HepG2 (cell line): Measurements from ENCODE around the gene BST2. TPM values are rescaled to one million over a fixed set of nuclear protein-coding genes. Genes with fewer than 3 reads are reported as not detected.

Experiments used
- BCL6 ChIP-seq: IDR thresholded peaks from 2 replicates; pipeline ENCODE4 v1.6.1; 2016; ENCODE audit warnings: missing genetic modification reagents, missing compliant biosample characterization
- CEBPG ChIP-seq: IDR thresholded peaks from 2 replicates; pipeline ENCODE4 v1.6.1; 2016
- FOXO1 ChIP-seq: sonication (generic); formaldehyde crosslinking; IDR thresholded peaks from 2 replicates; pipeline ENCODE4 v1.4.0; 2020; ENCODE audit warnings: missing genetic modification reagents
- JARID2 ChIP-seq: sonication (generic); formaldehyde crosslinking; IDR thresholded peaks from 2 replicates; pipeline ENCODE4 v1.8.1; 2023; ENCODE audit warnings: missing genetic modification reagents, inconsistent platforms; ENCODE audit not compliant: insufficient replicate concordance
- KDM2A ChIP-seq: sonication (generic); formaldehyde crosslinking; IDR thresholded peaks from 2 replicates; pipeline ENCODE4 v1.4.0; 2020; ENCODE audit warnings: low read depth, missing genetic modification reagents, borderline replicate concordance
- NR1H2 ChIP-seq: sonication (generic); formaldehyde crosslinking; IDR thresholded peaks from 2 replicates; pipeline ENCODE4 v1.8.1; 2022; ENCODE audit warnings: low read depth, missing genetic modification reagents, borderline replicate concordance
- SRSF1 ChIP-seq: fragments of 200-400 bp; formaldehyde crosslinking; optimal IDR thresholded peaks from 2 replicates; pipeline ENCODE3; 2017; ENCODE audit warnings: mild to moderate bottlenecking, low read depth, low read length, moderate library complexity
- TEAD2 ChIP-seq: sonication (generic); formaldehyde crosslinking; IDR thresholded peaks from 2 replicates; pipeline ENCODE4 v1.9.0; 2021; ENCODE audit warnings: missing genetic modification reagents
- U2AF2 ChIP-seq: fragments of 200-400 bp; formaldehyde crosslinking; IDR thresholded peaks from 2 replicates; pipeline ENCODE4 v1.6.1; 2017; ENCODE audit warnings: low read depth, mild to moderate bottlenecking, low read length
- ZBTB7A ChIP-seq: sonication (generic); formaldehyde crosslinking; IDR thresholded peaks from 2 replicates; pipeline ENCODE4 v1.8.0; 2022; ENCODE audit warnings: mild to moderate bottlenecking, missing genetic modification reagents
- ZNF207 ChIP-seq: fragments of 450-650 bp; IDR thresholded peaks from 2 replicates; pipeline ENCODE4 v1.6.1; 2016; ENCODE audit warnings: antibody characterized with exemption, borderline replicate concordance
- ZNF274 ChIP-seq: sonication (generic); formaldehyde crosslinking; IDR thresholded peaks from 2 replicates; pipeline ENCODE4 v1.5.1; 2020; ENCODE audit warnings: mild to moderate bottlenecking, missing genetic modification reagents
- ZNF550 ChIP-seq: sonication (generic); formaldehyde crosslinking; IDR thresholded peaks from 2 replicates; pipeline ENCODE4 v1.4.0; 2020; ENCODE audit warnings: mild to moderate bottlenecking, missing genetic modification reagents, borderline replicate concordance
- polyA plus RNA-seq, 8 experiments: library from polyadenylated mRNA; depleted of rRNA in 3 of 8; stranded (reverse) in 7 of 8; unstranded in 1 of 8; fragments of >200 nt; fragmentation: Illumina TruSeq in 4 of 8; extraction: Trizol in 4 of 8; gene quantifications; 2 replicates each; pipeline versions ENCODE4 v1.2.1 to v1.2.3, GENCODE V29; 2011 to 2016; ENCODE audit warnings: low read depth in 4 of 8, missing spikeins in 1 of 8, mixed read lengths in 1 of 8; ENCODE audit not compliant: insufficient read depth in 1 of 8
- total RNA-seq, 5 experiments: library from RNA; depleted of rRNA; stranded (reverse); fragments of >200 nt; fragmentation: Illumina TruSeq; extraction: Trizol; gene quantifications; 2 replicates each; pipeline ENCODE4 v1.2.3, GENCODE V29; 2016; ENCODE audit warnings: low read depth in 1 of 5
- TF ChIP-seq, protein P1 (sequence below): sonication (generic); formaldehyde crosslinking; conservative IDR thresholded peaks from 2 replicates; pipeline ENCODE4 v1.4.0; 2020; ENCODE audit warnings: missing genetic modification reagents
- TF ChIP-seq, protein P2 (sequence below): sonication (generic); formaldehyde crosslinking; IDR thresholded peaks from 2 replicates; pipeline ENCODE4 v1.9.0; 2021; ENCODE audit warnings: missing genetic modification reagents, mild to moderate bottlenecking, borderline replicate concordance
- TF ChIP-seq, protein P3 (sequence below): sonication (generic); formaldehyde crosslinking; IDR thresholded peaks from 2 replicates; pipeline ENCODE4 v1.5.1; 2020; ENCODE audit warnings: mild to moderate bottlenecking, missing genetic modification reagents, borderline replicate concordance
- TF ChIP-seq, protein P4 (sequence below): sonication (generic); formaldehyde crosslinking; IDR thresholded peaks from 2 replicates; pipeline ENCODE4 v1.5.1; 2020; ENCODE audit warnings: mild to moderate bottlenecking, moderate library complexity, missing genetic modification reagents
- TF ChIP-seq, protein P5 (sequence below): IDR thresholded peaks from 2 replicates; pipeline ENCODE4 v1.6.1; 2016; ENCODE audit warnings: low read depth, borderline replicate concordance
- TF ChIP-seq, protein P6 (sequence below): fragments of 450-650 bp; IDR thresholded peaks from 2 replicates; pipeline ENCODE4 v1.6.1; 2017; ENCODE audit warnings: mild to moderate bottlenecking

The BST2 gene
- total and polyA plus RNA-seq, 2 of the 13 experiments (the other 11 are each of a cell fraction or from before 2014, with no cell fraction given): 58.8 to 93.8 TPM

DNA sequence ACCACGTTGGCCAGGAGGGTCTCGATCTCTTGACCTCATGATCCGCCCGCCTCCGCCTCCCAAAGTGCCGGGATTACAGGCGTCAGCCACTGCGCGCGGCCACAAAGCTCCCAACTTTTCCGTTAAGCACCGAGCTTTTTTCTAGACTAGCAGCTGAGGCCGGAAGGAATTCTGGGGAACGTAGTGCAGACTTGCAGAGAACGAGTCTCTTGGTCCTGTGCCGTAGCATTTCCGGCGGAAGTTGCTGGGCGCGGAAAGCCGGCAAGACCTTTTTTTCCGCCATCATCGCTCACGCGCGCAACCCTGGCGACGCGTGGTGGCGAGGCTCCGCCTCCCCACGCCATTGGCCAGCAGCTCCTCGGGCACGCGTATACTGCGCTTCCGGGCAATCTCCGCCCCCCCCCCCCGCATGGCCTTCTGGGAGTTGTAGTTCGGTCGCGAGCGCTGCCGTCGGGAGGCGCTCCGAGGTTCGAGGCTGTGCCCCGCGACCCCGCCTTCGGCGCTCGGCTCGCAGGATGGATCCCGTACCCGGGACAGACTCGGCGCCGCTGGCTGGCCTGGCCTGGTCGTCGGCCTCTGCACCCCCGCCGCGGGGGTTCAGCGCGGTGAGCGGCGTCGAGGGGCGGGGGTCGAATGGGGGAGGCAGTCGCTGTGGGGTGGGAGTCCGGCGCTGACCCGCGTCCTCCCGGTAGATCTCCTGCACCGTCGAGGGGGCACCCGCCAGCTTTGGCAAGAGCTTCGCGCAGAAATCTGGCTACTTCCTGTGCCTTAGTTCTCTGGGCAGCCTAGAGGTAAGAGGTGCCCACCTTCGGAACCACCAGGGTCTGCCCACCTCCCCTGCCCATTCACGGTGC is 14.4 kb upstream of the BST2 start, which contains the start of gene MVB12A (continued):
- TF ChIP-seq, protein P1, sequence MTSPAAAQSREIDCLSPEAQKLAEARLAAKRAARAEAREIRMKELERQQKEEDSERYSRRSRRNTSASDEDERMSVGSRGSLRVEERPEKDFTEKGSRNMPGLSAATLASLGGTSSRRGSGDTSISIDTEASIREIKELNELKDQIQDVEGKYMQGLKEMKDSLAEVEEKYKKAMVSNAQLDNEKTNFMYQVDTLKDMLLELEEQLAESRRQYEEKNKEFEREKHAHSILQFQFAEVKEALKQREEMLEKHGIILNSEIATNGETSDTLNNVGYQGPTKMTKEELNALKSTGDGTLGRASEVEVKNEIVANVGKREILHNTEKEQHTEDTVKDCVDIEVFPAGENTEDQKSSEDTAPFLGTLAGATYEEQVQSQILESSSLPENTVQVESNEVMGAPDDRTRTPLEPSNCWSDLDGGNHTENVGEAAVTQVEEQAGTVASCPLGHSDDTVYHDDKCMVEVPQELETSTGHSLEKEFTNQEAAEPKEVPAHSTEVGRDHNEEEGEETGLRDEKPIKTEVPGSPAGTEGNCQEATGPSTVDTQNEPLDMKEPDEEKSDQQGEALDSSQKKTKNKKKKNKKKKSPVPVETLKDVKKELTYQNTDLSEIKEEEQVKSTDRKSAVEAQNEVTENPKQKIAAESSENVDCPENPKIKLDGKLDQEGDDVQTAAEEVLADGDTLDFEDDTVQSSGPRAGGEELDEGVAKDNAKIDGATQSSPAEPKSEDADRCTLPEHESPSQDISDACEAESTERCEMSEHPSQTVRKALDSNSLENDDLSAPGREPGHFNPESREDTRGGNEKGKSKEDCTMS (CRISPR knock-in tag): no peak
- TF ChIP-seq, protein P2, sequence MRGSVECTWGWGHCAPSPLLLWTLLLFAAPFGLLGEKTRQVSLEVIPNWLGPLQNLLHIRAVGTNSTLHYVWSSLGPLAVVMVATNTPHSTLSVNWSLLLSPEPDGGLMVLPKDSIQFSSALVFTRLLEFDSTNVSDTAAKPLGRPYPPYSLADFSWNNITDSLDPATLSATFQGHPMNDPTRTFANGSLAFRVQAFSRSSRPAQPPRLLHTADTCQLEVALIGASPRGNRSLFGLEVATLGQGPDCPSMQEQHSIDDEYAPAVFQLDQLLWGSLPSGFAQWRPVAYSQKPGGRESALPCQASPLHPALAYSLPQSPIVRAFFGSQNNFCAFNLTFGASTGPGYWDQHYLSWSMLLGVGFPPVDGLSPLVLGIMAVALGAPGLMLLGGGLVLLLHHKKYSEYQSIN: no peak
- no peak for TF ChIP-seq ZNF207
- no peak for TF ChIP-seq FOXO1 (CRISPR knock-in tag)
- no peak for TF ChIP-seq SRSF1
- no peak for TF ChIP-seq ZNF550 (CRISPR knock-in tag)
- peak; percentile 62 for TF ChIP-seq CEBPG (CRISPR knock-in tag)
- no peak for TF ChIP-seq TEAD2 (CRISPR knock-in tag)
- TF ChIP-seq, protein P3, sequence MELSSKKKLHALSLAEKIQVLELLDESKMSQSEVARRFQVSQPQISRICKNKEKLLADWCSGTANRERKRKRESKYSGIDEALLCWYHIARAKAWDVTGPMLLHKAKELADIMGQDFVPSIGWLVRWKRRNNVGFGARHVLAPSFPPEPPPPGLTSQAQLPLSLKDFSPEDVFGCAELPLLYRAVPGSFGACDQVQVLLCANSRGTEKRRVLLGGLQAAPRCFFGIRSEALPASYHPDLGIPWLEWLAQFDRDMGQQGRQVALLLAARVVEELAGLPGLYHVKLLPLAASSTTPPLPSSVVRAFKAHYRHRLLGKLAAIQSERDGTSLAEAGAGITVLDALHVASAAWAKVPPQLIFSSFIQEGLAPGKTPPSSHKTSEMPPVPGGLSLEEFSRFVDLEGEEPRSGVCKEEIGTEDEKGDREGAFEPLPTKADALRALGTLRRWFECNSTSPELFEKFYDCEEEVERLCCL (CRISPR knock-in tag): peak; percentile 65; the same call in 1 of the 2 replicates
- TF ChIP-seq, protein P4, sequence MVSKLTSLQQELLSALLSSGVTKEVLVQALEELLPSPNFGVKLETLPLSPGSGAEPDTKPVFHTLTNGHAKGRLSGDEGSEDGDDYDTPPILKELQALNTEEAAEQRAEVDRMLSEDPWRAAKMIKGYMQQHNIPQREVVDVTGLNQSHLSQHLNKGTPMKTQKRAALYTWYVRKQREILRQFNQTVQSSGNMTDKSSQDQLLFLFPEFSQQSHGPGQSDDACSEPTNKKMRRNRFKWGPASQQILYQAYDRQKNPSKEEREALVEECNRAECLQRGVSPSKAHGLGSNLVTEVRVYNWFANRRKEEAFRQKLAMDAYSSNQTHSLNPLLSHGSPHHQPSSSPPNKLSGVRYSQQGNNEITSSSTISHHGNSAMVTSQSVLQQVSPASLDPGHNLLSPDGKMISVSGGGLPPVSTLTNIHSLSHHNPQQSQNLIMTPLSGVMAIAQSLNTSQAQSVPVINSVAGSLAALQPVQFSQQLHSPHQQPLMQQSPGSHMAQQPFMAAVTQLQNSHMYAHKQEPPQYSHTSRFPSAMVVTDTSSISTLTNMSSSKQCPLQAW (CRISPR knock-in tag): peak; percentile 95
- peak; percentile 100 for TF ChIP-seq KDM2A (CRISPR knock-in tag)
- TF ChIP-seq BCL6 (CRISPR knock-in tag): no peak
- no peak for TF ChIP-seq U2AF2
- no peak for TF ChIP-seq ZBTB7A
- TF ChIP-seq, protein P5, sequence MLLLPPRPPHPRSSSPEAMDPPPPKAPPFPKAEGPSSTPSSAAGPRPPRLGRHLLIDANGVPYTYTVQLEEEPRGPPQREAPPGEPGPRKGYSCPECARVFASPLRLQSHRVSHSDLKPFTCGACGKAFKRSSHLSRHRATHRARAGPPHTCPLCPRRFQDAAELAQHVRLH (CRISPR knock-in tag): peak; percentile 96; the same call in 1 of the 2 replicates
- TF ChIP-seq NR1H2 (CRISPR knock-in tag): no peak
- 0 out of 2 replicates have a peak, but pooled peaks have one; percentile 14 for TF ChIP-seq ZNF274 (CRISPR knock-in tag)
- TF ChIP-seq, protein P6, sequence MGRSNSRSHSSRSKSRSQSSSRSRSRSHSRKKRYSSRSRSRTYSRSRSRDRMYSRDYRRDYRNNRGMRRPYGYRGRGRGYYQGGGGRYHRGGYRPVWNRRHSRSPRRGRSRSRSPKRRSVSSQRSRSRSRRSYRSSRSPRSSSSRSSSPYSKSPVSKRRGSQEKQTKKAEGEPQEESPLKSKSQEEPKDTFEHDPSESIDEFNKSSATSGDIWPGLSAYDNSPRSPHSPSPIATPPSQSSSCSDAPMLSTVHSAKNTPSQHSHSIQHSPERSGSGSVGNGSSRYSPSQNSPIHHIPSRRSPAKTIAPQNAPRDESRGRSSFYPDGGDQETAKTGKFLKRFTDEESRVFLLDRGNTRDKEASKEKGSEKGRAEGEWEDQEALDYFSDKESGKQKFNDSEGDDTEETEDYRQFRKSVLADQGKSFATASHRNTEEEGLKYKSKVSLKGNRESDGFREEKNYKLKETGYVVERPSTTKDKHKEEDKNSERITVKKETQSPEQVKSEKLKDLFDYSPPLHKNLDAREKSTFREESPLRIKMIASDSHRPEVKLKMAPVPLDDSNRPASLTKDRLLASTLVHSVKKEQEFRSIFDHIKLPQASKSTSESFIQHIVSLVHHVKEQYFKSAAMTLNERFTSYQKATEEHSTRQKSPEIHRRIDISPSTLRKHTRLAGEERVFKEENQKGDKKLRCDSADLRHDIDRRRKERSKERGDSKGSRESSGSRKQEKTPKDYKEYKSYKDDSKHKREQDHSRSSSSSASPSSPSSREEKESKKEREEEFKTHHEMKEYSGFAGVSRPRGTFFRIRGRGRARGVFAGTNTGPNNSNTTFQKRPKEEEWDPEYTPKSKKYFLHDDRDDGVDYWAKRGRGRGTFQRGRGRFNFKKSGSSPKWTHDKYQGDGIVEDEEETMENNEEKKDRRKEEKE: no peak
- peak; percentile 85 for TF ChIP-seq JARID2
